ENCODE measurements around the gene DIPK1A. TPM values are rescaled to one million over a fixed set of nuclear protein-coding genes. Genes with fewer than 3 reads are reported as not detected.

The DIPK1A gene
- total RNA-seq, 1 experiment from 2014 or later, result 4.8 TPM

DNA sequence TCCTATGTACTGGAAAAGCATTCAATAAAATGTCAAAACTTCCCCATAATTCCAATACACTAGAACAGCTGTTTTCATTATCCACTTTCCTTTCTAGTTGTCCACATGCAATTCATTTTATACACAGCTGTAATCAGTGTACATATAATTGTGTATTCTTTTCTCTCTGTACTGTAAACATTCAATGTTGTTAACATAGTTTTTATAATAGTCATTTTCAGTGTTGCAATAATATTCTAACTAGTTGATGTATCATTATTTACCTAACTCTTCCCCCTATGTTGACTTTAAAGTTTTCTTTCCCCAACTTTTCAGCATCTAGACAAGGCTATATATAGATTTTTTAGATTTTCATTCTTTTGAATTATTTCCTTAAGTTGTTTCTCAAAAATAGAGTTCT lies 44.4 kb downstream of the DIPK1A start (continued):
- TF ChIP-seq, protein P1, sequence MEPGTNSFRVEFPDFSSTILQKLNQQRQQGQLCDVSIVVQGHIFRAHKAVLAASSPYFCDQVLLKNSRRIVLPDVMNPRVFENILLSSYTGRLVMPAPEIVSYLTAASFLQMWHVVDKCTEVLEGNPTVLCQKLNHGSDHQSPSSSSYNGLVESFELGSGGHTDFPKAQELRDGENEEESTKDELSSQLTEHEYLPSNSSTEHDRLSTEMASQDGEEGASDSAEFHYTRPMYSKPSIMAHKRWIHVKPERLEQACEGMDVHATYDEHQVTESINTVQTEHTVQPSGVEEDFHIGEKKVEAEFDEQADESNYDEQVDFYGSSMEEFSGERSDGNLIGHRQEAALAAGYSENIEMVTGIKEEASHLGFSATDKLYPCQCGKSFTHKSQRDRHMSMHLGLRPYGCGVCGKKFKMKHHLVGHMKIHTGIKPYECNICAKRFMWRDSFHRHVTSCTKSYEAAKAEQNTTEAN (CRISPR knock-in tag; IDR thresholded peaks at IDR 0.05), result no peak

DNA sequence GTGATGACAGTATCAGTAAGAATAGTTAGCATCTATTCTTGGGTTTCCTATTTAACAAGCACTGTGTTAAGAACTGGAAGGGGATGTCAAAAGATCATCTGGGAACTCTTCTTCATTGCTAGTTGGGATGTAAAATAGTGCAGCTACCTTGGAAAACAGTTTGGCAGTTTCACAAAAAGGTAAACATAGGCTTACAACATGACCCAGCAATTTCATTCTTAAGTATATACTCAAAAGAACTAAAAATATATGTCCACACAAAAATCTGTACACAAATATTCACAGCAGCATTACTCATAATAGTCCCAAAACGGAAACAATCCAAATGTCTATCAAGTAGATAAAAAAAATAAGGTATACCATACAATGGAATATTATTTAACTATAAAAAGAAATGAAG lies 45.7 kb downstream of the DIPK1A start:
- Mint-ChIP-seq H3K4me1 (0 out of 2 replicates have a peak, but pooled peaks cover under 1% of the 10 kb centered on the region), H3K27me3 (ENCODE audit: low read depth) (no peaks in the 10 kb centered on the region; the same call in 1 of the 2 replicates), H3K36me3 (0 out of 2 replicates have a peak, but pooled peaks cover 4% of the 10 kb centered on the region), H3K9me3 (peaks cover 20% of the 10 kb centered on the region), H3K4me3 (no peak overlapping the region), H3K27ac (no peak overlapping the region)
- DNase-seq (ENCODE audit: low spot score) (no peak), ATAC-seq (no peak)
- POLR2A ChIA-PET, result no interaction called here
- TF ChIP-seq GTF2I (CRISPR knock-in tag; conservative IDR thresholded peaks at IDR 0.05), result no peak
- TF ChIP-seq NR1H2 (CRISPR knock-in tag; IDR thresholded peaks at IDR 0.05), result no peak
- TF ChIP-seq, protein P2, sequence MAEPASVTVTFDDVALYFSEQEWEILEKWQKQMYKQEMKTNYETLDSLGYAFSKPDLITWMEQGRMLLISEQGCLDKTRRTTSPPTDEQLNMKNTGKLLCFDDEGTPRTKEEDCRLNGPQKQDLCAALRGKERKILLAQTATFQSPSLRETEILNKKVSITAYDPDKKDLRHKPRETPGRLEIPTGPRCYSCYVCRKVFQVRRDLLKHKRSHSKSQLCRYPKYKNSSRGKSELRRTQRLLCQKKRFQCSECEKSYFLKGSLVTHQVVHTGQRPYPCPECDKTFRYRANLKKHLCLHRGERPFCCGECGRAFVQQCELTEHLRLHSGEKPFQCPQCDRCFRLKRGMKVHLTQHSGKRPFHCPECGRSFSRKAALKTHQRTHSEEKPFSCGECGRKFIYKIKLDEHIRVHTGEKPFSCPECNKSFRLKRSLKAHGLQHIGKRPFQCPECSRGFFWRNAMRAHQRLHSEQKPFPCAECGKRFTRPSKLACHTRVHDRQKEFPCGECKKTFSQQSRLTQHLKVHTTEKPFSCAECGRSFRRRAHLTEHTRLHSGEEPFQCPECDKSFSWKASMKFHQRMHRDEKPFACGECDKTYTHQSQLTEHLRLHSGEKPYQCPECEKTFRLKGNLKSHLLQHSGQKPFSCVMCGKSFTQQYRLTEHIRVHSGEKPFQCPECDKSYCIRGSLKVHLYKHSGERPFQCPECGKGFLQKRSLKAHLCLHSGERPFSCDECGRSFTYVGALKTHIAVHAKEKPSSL (CRISPR knock-in tag; conservative IDR thresholded peaks at IDR 0.05), result no peak
- no peak for TF ChIP-seq TP53 (CRISPR knock-in tag; IDR thresholded peaks at IDR 0.05)
- no peak for TF ChIP-seq NFATC4 (CRISPR knock-in tag; IDR thresholded peaks at IDR 0.05)
- TF ChIP-seq CBFB (CRISPR knock-in tag; IDR thresholded peaks at IDR 0.05; ENCODE audit: low read depth), result no peak
- TF ChIP-seq TCF7 (CRISPR knock-in tag; IDR thresholded peaks at IDR 0.05; ENCODE audit: low read depth), result no peak
- no peak for TF ChIP-seq CREB1 (CRISPR knock-in tag; IDR thresholded peaks at IDR 0.05)
- TF ChIP-seq ZNF263 (CRISPR knock-in tag; IDR thresholded peaks at IDR 0.05; ENCODE audit: low read depth), result no peak
- TF ChIP-seq, protein P3, sequence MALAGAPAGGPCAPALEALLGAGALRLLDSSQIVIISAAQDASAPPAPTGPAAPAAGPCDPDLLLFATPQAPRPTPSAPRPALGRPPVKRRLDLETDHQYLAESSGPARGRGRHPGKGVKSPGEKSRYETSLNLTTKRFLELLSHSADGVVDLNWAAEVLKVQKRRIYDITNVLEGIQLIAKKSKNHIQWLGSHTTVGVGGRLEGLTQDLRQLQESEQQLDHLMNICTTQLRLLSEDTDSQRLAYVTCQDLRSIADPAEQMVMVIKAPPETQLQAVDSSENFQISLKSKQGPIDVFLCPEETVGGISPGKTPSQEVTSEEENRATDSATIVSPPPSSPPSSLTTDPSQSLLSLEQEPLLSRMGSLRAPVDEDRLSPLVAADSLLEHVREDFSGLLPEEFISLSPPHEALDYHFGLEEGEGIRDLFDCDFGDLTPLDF (CRISPR knock-in tag; IDR thresholded peaks at IDR 0.05), result no peak
- TF ChIP-seq, protein P4, sequence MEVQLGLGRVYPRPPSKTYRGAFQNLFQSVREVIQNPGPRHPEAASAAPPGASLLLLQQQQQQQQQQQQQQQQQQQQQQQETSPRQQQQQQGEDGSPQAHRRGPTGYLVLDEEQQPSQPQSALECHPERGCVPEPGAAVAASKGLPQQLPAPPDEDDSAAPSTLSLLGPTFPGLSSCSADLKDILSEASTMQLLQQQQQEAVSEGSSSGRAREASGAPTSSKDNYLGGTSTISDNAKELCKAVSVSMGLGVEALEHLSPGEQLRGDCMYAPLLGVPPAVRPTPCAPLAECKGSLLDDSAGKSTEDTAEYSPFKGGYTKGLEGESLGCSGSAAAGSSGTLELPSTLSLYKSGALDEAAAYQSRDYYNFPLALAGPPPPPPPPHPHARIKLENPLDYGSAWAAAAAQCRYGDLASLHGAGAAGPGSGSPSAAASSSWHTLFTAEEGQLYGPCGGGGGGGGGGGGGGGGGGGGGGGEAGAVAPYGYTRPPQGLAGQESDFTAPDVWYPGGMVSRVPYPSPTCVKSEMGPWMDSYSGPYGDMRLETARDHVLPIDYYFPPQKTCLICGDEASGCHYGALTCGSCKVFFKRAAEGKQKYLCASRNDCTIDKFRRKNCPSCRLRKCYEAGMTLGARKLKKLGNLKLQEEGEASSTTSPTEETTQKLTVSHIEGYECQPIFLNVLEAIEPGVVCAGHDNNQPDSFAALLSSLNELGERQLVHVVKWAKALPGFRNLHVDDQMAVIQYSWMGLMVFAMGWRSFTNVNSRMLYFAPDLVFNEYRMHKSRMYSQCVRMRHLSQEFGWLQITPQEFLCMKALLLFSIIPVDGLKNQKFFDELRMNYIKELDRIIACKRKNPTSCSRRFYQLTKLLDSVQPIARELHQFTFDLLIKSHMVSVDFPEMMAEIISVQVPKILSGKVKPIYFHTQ (CRISPR knock-in tag; IDR thresholded peaks at IDR 0.05), result no peak
- TF ChIP-seq NFYB (CRISPR knock-in tag; conservative IDR thresholded peaks at IDR 0.05; ENCODE audit: low read depth), result no peak
- TF ChIP-seq HMGA2 (CRISPR knock-in tag; IDR thresholded peaks at IDR 0.05), result no peak
- no peak for TF ChIP-seq ZNF317 (CRISPR knock-in tag; IDR thresholded peaks at IDR 0.05; ENCODE audit: borderline replicate concordance, low read depth)
- TF ChIP-seq, protein P5, sequence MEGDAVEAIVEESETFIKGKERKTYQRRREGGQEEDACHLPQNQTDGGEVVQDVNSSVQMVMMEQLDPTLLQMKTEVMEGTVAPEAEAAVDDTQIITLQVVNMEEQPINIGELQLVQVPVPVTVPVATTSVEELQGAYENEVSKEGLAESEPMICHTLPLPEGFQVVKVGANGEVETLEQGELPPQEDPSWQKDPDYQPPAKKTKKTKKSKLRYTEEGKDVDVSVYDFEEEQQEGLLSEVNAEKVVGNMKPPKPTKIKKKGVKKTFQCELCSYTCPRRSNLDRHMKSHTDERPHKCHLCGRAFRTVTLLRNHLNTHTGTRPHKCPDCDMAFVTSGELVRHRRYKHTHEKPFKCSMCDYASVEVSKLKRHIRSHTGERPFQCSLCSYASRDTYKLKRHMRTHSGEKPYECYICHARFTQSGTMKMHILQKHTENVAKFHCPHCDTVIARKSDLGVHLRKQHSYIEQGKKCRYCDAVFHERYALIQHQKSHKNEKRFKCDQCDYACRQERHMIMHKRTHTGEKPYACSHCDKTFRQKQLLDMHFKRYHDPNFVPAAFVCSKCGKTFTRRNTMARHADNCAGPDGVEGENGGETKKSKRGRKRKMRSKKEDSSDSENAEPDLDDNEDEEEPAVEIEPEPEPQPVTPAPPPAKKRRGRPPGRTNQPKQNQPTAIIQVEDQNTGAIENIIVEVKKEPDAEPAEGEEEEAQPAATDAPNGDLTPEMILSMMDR (IDR thresholded peaks at IDR 0.05), result no peak
- TF ChIP-seq, protein P6, sequence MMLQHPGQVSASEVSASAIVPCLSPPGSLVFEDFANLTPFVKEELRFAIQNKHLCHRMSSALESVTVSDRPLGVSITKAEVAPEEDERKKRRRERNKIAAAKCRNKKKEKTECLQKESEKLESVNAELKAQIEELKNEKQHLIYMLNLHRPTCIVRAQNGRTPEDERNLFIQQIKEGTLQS (CRISPR knock-in tag; conservative IDR thresholded peaks at IDR 0.05), result no peak
- CTCF ChIA-PET, result no interaction called here
